Stomach (tissue), 9 donors: ENCODE data around the gene RIPOR3. TPM values are rescaled to one million over a fixed set of nuclear protein-coding genes. Genes with fewer than 3 reads are reported as not detected.
A peak's percentile ranks its signal among the peaks of the same experiment; 100 is the strongest.

Experiments
- DNase-seq, 2 donors: peaks; one replicate each; pipeline versions ENCODE4 v3.0.0 to v3.0.0-alpha.2; 2013 to 2019
- H3K27ac ChIP-seq, 5 donors: fragments of 200-600 bp in 4 of 5; sonication (generic) in 4 of 5; one replicate each; pipeline ENCODE4 v1.5.1; 2013 to 2019; ENCODE audit warnings: mild to moderate bottlenecking in 1 of 5, moderate library complexity in 1 of 5
- H3K27me3 ChIP-seq, 3 donors: fragments of 200-600 bp; sonication (generic); one replicate each; pipeline ENCODE4 v1.5.1; 2017 to 2019; ENCODE audit warnings: mixed run types in 1 of 3
- H3K36me3 ChIP-seq, 4 donors: fragments of 200-600 bp; sonication (generic); 1 replicate in 3 of 4; 2 replicates in 1 of 4; pipeline ENCODE4 v1.5.1; 2016 to 2019
- H3K4me1 ChIP-seq, 4 donors: fragments of 200-600 bp; sonication (generic); one replicate each; pipeline ENCODE4 v1.5.1; 2016 to 2019
- H3K4me3 ChIP-seq, 4 donors: fragments of 200-600 bp; sonication (generic) in 3 of 4; one replicate each; pipeline ENCODE4 v1.5.1; 2016 to 2019; ENCODE audit warnings: mild to moderate bottlenecking in 1 of 4
- H3K9me3 ChIP-seq, 4 donors: fragments of 200-600 bp; sonication (generic); one replicate each; pipeline ENCODE4 v1.5.1; 2016 to 2019
- CTCF ChIP-seq, 7 experiments: fragments of 450-650 bp in 4 of 7; fragments of 200-600 bp in 3 of 7; sonication (generic) in 3 of 7; IDR thresholded peaks; one replicate each; pipeline ENCODE4 v1.5.1; 2016 to 2019; ENCODE audit warnings: antibody characterized with exemption in 7 of 7, control low read depth in 2 of 7, mild to moderate bottlenecking in 1 of 7
- EP300 ChIP-seq: sonication (generic); formaldehyde crosslinking; IDR thresholded peaks from one replicate; pipeline ENCODE4 v1.6.1; 2017; ENCODE audit warnings: antibody characterized with exemption
- POLR2A ChIP-seq, 4 donors: fragments of 450-650 bp; IDR thresholded peaks; one replicate each; pipeline ENCODE4 v1.6.1; 2016; ENCODE audit warnings: antibody characterized with exemption in 4 of 4, control low read depth in 2 of 4, mild to moderate bottlenecking in 1 of 4, moderate library complexity in 1 of 4
- POLR2AphosphoS5 ChIP-seq, 3 donors: sonication (generic); formaldehyde crosslinking; IDR thresholded peaks; one replicate each; pipeline ENCODE4 v1.6.1; 2016; ENCODE audit warnings: antibody characterized with exemption in 3 of 3
- WGBS, 5 donors: extraction: QIAGEN DNeasy Blood & Tissue Kit in 3 of 5; methylation state at CpG; one replicate each; pipeline versions ENCODE4 v1.1.5 to v1.1.7; 2013 to 2018; 5-methylcytosine and 5-hydroxymethylcytosine counted together
- intact Hi-C: fragments of 100-400 bp; cut with DNase I; formaldehyde crosslinking; loops from one replicate; pipeline ENCODE4 v1.15.1; 2023; ENCODE audit warnings: low total_unique reads
- polyA plus RNA-seq, 3 donors: library from polyadenylated mRNA; stranded (reverse); fragments of 200-250 nt; gene quantifications; one replicate each; pipeline ENCODE4 v1.2.3, GENCODE V29; 2013
- total RNA-seq, 5 donors: library from RNA; depleted of rRNA; stranded (reverse); fragments of >200 nt; gene quantifications; one replicate each; pipeline versions ENCODE4 v1.1.0 to v1.2.3, GENCODE V29; 2014 to 2016
- donor health status: healthy with polysubstance abuse.
- donor health status: Bipolar disorder and iron deficiency.
- donor health status: healthy.

The RIPOR3 gene
- total and polyA plus RNA-seq, 8 donors: 4.4 to 61.1 (median 8.2) TPM

- TF ChIP-seq POLR2A (IDR thresholded peaks at IDR 0.05) (no peak), CTCF (IDR thresholded peaks at IDR 0.05) (no peak), EP300 (no peak), POLR2AphosphoS5 (IDR thresholded peaks at IDR 0.05) (peak in 1 of 3 donors; percentile 29)
- Histone ChIP-seq H3K4me3 (no peak overlapping the region), H3K27ac (peak overlapping the region in 4 of 5 donors; percentile 17 to 75 (median 54)), H3K27me3 (no peaks in the 10 kb centered on the region), H3K4me1 (peaks cover 10 to 50% (median 31%) of the 10 kb centered on the region in 4 donors), H3K9me3 (no peaks in the 10 kb centered on the region), H3K36me3 (peaks cover 42 to 86% (median 79%) of the 10 kb centered on the region in 4 donors)
- peak; percentile 53 to 86 for DNase-seq
- intact Hi-C loops: loop anchor here (5.0 to 10.0 kb wide), 2 partner anchors 73 to 390 kb away; no protein-coding TSS in a partner anchor
- WGBS, 5 donors: 70 to 72% (median 71%) methylated on average over 17 of the region's 17 CpGs
These were observed 113.9 kb downstream of the RIPOR3 start for GRCh38 chr20:50577175-50578018.

GRCh38 chr20:50575865-50576720 lies 115.2 kb downstream of the RIPOR3 start:
- H3K4me1 ChIP-seq: peaks cover 10 to 63% (median 34%) of the 10 kb centered on the region in 4 donors
- no peaks in the 10 kb centered on the region for H3K9me3 ChIP-seq
- H3K36me3 ChIP-seq: peaks cover 33 to 73% (median 68%) of the 10 kb centered on the region in 4 donors
- intact Hi-C loops: loop anchor here (5.0 to 10.0 kb wide), 2 partner anchors 71 to 389 kb away; no protein-coding TSS in a partner anchor
- 47 to 58% (median 55%) methylated on average over 12 of the region's 12 CpGs for WGBS, 5 donors
- no peak overlapping the region for H3K4me3 ChIP-seq
- H3K27me3 ChIP-seq: no peaks in the 10 kb centered on the region
- DNase-seq: peak; percentile 77 to 88
- H3K27ac ChIP-seq: peak overlapping the region in 4 of 5 donors; percentile 8 to 75 (median 48)
- peak in 5 of 7 experiments; percentile 60 to 77 (median 71) for TF ChIP-seq CTCF (IDR thresholded peaks at IDR 0.05)
- no peak for TF ChIP-seq POLR2A (IDR thresholded peaks at IDR 0.05)
- TF ChIP-seq EP300: no peak
- TF ChIP-seq POLR2AphosphoS5 (IDR thresholded peaks at IDR 0.05): peak in 1 of 3 donors; percentile 51

GRCh38 chr20:50574586-50574985 lies 116.8 kb downstream of the RIPOR3 start:
- Histone ChIP-seq H3K36me3 (peaks cover 27 to 69% (median 58%) of the 10 kb centered on the region in 4 donors), H3K4me3 (no peak overlapping the region), H3K27ac (peak overlapping the region in 2 of 5 donors; percentile 62 to 71), H3K27me3 (no peaks in the 10 kb centered on the region), H3K9me3 (no peaks in the 10 kb centered on the region), H3K4me1 (peaks cover 10 to 78% (median 39%) of the 10 kb centered on the region in 4 donors)
- intact Hi-C loops: loop anchor here (10.0 kb wide), 1 partner anchor 70 kb away; no protein-coding TSS in a partner anchor
- TF ChIP-seq EP300 (no peak), CTCF (IDR thresholded peaks at IDR 0.05) (no peak), POLR2AphosphoS5 (IDR thresholded peaks at IDR 0.05) (no peak), POLR2A (IDR thresholded peaks at IDR 0.05) (no peak)
- 89 to 98% (median 94%) methylated on average over 5 of the region's 5 CpGs for WGBS, 5 donors
- DNase-seq: no peak

- Histone ChIP-seq H3K9me3 (no peaks in the 10 kb centered on the region), H3K36me3 (peaks cover 27 to 69% (median 58%) of the 10 kb centered on the region in 4 donors), H3K27me3 (no peaks in the 10 kb centered on the region), H3K27ac (peak overlapping the region in 2 of 5 donors; percentile 52 to 62), H3K4me3 (no peak overlapping the region), H3K4me1 (peaks cover 10 to 78% (median 39%) of the 10 kb centered on the region in 4 donors)
- intact Hi-C loops: loop anchor here (10.0 kb wide), 1 partner anchor 69 kb away; no protein-coding TSS in a partner anchor
- TF ChIP-seq CTCF (IDR thresholded peaks at IDR 0.05) (no peak), POLR2A (IDR thresholded peaks at IDR 0.05) (no peak), POLR2AphosphoS5 (IDR thresholded peaks at IDR 0.05) (no peak), EP300 (no peak)
- WGBS, 5 donors: 75 to 91% (median 81%) methylated on average over 9 of the region's 9 CpGs
- no peak for DNase-seq
These were observed 117.2 kb downstream of the RIPOR3 start for GRCh38 chr20:50574108-50574507.
